Hematopoietic multipotent progenitor cell treated with erythropoietin and hydrocortisone succinate and interleukin-3 and kit ligand, for 17 days (in vitro differentiated cells): Measurements from ENCODE around the gene ERF.
A peak's percentile ranks its signal among the peaks of the same experiment; 100 is the strongest.

Source experiments
- DNase-seq: peaks from one replicate; pipeline ENCODE4 v3.0.0-alpha.2; 2015; ENCODE audit warnings: low spot score

The ERF gene

GRCh38 chr19:42242069-42242511 lies 12.8 kb downstream of the ERF start:
- peak; percentile 54 for DNase-seq

GRCh38 chr19:42241279-42241678 lies 13.6 kb downstream of the ERF start:
- no peak for DNase-seq

- no peak for DNase-seq
Observed at GRCh38 chr19:42239544-42240220, 15.2 kb downstream of the ERF start.

- DNase-seq: no peak
Observed at GRCh38 chr19:42235181-42235580, 19.7 kb downstream of the ERF start.

- DNase-seq: no peak
Observed at GRCh38 chr19:42234364-42234763, 20.6 kb downstream of the ERF start.

GRCh38 chr19:42233678-42234292 lies 21.1 kb downstream of the ERF start:
- no peak for DNase-seq

GRCh38 chr19:42233106-42233505 lies 21.8 kb downstream of the ERF start:
- no peak for DNase-seq

GRCh38 chr19:42232435-42232834 lies 22.5 kb downstream of the ERF start:
- no peak for DNase-seq

- DNase-seq: peak; percentile 46
Observed at GRCh38 chr19:42230571-42230970, 24.4 kb downstream of the ERF start.

GRCh38 chr19:42229855-42230351 lies 25.0 kb downstream of the ERF start:
- DNase-seq: peak; percentile 90

- DNase-seq: peak; percentile 86
Observed at GRCh38 chr19:42229301-42229854, 25.6 kb downstream of the ERF start.

GRCh38 chr19:42228641-42229040 lies 26.3 kb downstream of the ERF start:
- peak; percentile 52 for DNase-seq

- DNase-seq: no peak
Observed at GRCh38 chr19:42226886-42227285, 28.0 kb downstream of the ERF start.

GRCh38 chr19:42225718-42226292 lies 29.1 kb downstream of the ERF start:
- no peak for DNase-seq

GRCh38 chr19:42224940-42225717 lies 29.8 kb downstream of the ERF start:
- no peak for DNase-seq

GRCh38 chr19:42220751-42221097 lies 34.2 kb downstream of the ERF start:
- DNase-seq: no peak

- DNase-seq: peak; percentile 99
Observed at GRCh38 chr19:42219812-42220750, 34.8 kb downstream of the ERF start, which contains the start of gene ZNF526. Gene ZNF526, plus strand, starts transcription at chr19:42220312. Its CDS starts 4,092 bp downstream, at chr19:42224404.

GRCh38 chr19:42217520-42218437 lies 37.1 kb downstream of the ERF start, which contains the start of gene DEDD2:
Gene DEDD2, minus strand, starts transcription at chr19:42217677. Its CDS starts 670 bp downstream, at chr19:42217007.
- peak; percentile 100 for DNase-seq

GRCh38 chr19:42216653-42217519 lies 38.0 kb downstream of the ERF start:
- DNase-seq: peak; percentile 57
